DOHH2 (cell line): ENCODE results near the gene SLC6A3.

Experiments
- H3F3A ChIP-seq: fragments of 200-600 bp; sonication (generic), shearing (Covaris generic); 2 replicates; pipeline ENCODE4 v1.6.0; 2016; ENCODE audit warnings: antibody characterized with exemption, mild to moderate bottlenecking; ENCODE audit not compliant: control insufficient read depth, insufficient read depth
- H3K27ac ChIP-seq: fragments of 200-600 bp; sonication (generic); 2 replicates; pipeline ENCODE4 v1.5.1; 2014; ENCODE audit warnings: low read depth, mild to moderate bottlenecking, low read length, moderate library complexity
- H3K27me3 ChIP-seq: fragments of 200-600 bp; sonication (generic); 2 replicates; pipeline ENCODE4 v1.6.1; 2014; ENCODE audit warnings: mild to moderate bottlenecking, low read length, mixed read lengths; ENCODE audit not compliant: control insufficient read depth
- H3K36me3 ChIP-seq: fragments of 200-600 bp; sonication (generic); 2 replicates; pipeline ENCODE4 v1.6.1; 2014; ENCODE audit warnings: mild to moderate bottlenecking, low read length, moderate library complexity, mixed read lengths; ENCODE audit not compliant: control insufficient read depth
- H3K4me1 ChIP-seq: fragments of 200-600 bp; sonication (generic); 2 replicates; pipeline ENCODE4 v1.6.1; 2014; ENCODE audit warnings: mild to moderate bottlenecking, low read length, mixed read lengths; ENCODE audit not compliant: control insufficient read depth
- H3K4me2 ChIP-seq: fragments of 200-600 bp; sonication (generic); 2 replicates; pipeline ENCODE4 v1.6.0; 2014; ENCODE audit warnings: mild to moderate bottlenecking, low read length, moderate library complexity
- H3K4me3 ChIP-seq: fragments of 200-600 bp; sonication (generic); 2 replicates; pipeline ENCODE4 v1.5.1; 2014; ENCODE audit warnings: mild to moderate bottlenecking, low read length, mixed read lengths
- H3K79me2 ChIP-seq: fragments of 200-600 bp; sonication (generic); 2 replicates; pipeline ENCODE4 v1.6.1; 2014; ENCODE audit warnings: mild to moderate bottlenecking, low read length, mixed read lengths; ENCODE audit not compliant: control insufficient read depth
- H3K9me2 ChIP-seq: fragments of 200-600 bp; sonication (generic); replicated peaks from 2 replicates; pipeline ENCODE4 v1.6.1; 2014; ENCODE audit warnings: mild to moderate bottlenecking, low read length, mixed read lengths; ENCODE audit not compliant: control insufficient read depth
- H3K9me3 ChIP-seq: fragments of 200-600 bp; sonication (generic); 2 replicates; pipeline ENCODE4 v1.6.1; 2014; ENCODE audit warnings: antibody characterized with exemption, low read length, mixed read lengths; ENCODE audit not compliant: control insufficient read depth, insufficient read depth
- H4K20me1 ChIP-seq: fragments of 200-600 bp; sonication (generic); 2 replicates; pipeline ENCODE4 v1.6.0; 2014; ENCODE audit warnings: low read depth, mild to moderate bottlenecking, antibody characterized with exemption, low read length, moderate library complexity; ENCODE audit not compliant: control insufficient read depth, insufficient read depth
- EZH2phosphoT487 ChIP-seq: fragments of 200-600 bp; sonication (generic); IDR thresholded peaks from 2 replicates; pipeline ENCODE4 v1.6.1; 2017; ENCODE audit warnings: borderline replicate concordance, mild to moderate bottlenecking, antibody characterized with exemption, low read length, moderate library complexity, mixed read lengths
- TF ChIP-seq, protein P1 (sequence below): fragments of 200-600 bp; sonication (generic); IDR thresholded peaks from one replicate; pipeline ENCODE4 v1.5.1; 2014; ENCODE audit warnings: antibody characterized with exemption, mild to moderate bottlenecking, low read depth, low read length; ENCODE audit not compliant: poor library complexity, severe bottlenecking

SLC6A3 gene

GRCh38 chr5:1386274-1386717, 58.9 kb downstream of the SLC6A3 start:
- peak overlapping the region; percentile 84 for H3K4me3 ChIP-seq
- TF ChIP-seq, protein P1, sequence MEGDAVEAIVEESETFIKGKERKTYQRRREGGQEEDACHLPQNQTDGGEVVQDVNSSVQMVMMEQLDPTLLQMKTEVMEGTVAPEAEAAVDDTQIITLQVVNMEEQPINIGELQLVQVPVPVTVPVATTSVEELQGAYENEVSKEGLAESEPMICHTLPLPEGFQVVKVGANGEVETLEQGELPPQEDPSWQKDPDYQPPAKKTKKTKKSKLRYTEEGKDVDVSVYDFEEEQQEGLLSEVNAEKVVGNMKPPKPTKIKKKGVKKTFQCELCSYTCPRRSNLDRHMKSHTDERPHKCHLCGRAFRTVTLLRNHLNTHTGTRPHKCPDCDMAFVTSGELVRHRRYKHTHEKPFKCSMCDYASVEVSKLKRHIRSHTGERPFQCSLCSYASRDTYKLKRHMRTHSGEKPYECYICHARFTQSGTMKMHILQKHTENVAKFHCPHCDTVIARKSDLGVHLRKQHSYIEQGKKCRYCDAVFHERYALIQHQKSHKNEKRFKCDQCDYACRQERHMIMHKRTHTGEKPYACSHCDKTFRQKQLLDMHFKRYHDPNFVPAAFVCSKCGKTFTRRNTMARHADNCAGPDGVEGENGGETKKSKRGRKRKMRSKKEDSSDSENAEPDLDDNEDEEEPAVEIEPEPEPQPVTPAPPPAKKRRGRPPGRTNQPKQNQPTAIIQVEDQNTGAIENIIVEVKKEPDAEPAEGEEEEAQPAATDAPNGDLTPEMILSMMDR = no peak
- TF ChIP-seq EZH2phosphoT487 = no peak
- H3K36me3 ChIP-seq = no peaks in the 10 kb centered on the region
- peaks cover 5% of the 10 kb centered on the region for H3F3A ChIP-seq
- H3K27me3 ChIP-seq = no peaks in the 10 kb centered on the region
- no peaks in the 10 kb centered on the region for H3K9me2 ChIP-seq
- H3K9me3 ChIP-seq = no peaks in the 10 kb centered on the region
- no peaks in the 10 kb centered on the region for H3K79me2 ChIP-seq
- H4K20me1 ChIP-seq = no peaks in the 10 kb centered on the region
- H3K4me2 ChIP-seq = peak overlapping the region; percentile 86
- peaks cover 24% of the 10 kb centered on the region for H3K4me1 ChIP-seq
- peak overlapping the region; percentile 70 for H3K27ac ChIP-seq

- peaks cover 5% of the 10 kb centered on the region for H3F3A ChIP-seq
- no peaks in the 10 kb centered on the region for H3K9me2 ChIP-seq
- peak overlapping the region; percentile 84 for H3K4me3 ChIP-seq
- H3K27ac ChIP-seq = peak overlapping the region; percentile 70
- H3K27me3 ChIP-seq = no peaks in the 10 kb centered on the region
- TF ChIP-seq, protein P1 = no peak
- no peak for TF ChIP-seq EZH2phosphoT487
- H3K79me2 ChIP-seq = no peaks in the 10 kb centered on the region
- H4K20me1 ChIP-seq = no peaks in the 10 kb centered on the region
- H3K36me3 ChIP-seq = no peaks in the 10 kb centered on the region
- no peaks in the 10 kb centered on the region for H3K9me3 ChIP-seq
- H3K4me1 ChIP-seq = peaks cover 27% of the 10 kb centered on the region
- peak overlapping the region; percentile 86 for H3K4me2 ChIP-seq
Measured at GRCh38 chr5:1385395-1386273, 59.6 kb downstream of the SLC6A3 start.

DNA sequence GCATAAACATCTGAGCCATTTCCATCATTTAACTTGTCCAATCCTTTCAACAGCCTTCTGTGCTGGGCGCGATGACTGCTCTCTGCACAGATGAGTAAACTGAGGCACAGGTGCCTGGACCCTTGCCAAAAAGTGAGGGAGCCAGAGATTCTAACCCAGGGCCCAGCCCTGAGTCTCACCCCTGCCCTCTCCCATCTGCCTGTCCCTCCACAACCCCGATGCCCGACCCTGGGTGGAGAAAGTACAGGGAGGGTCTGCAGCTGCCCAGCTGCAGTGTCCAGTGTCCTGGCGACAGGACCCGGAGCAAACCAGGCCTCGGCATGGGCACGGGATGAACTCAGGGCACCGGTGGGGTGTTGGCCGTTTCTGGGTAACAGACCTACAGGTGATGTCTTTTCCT, 60.7 kb downstream of the SLC6A3 start:
- peaks cover 5% of the 10 kb centered on the region for H3F3A ChIP-seq
- no peaks in the 10 kb centered on the region for H3K9me2 ChIP-seq
- H3K4me2 ChIP-seq = no peak overlapping the region
- H3K79me2 ChIP-seq = no peaks in the 10 kb centered on the region
- no peaks in the 10 kb centered on the region for H4K20me1 ChIP-seq
- TF ChIP-seq, protein P1 = no peak
- TF ChIP-seq EZH2phosphoT487 = no peak
- H3K4me1 ChIP-seq = peaks cover 33% of the 10 kb centered on the region
- H3K9me3 ChIP-seq = peaks cover 7% of the 10 kb centered on the region; the same call in 1 of the 2 replicates
- H3K4me3 ChIP-seq = no peak overlapping the region
- H3K27me3 ChIP-seq = no peaks in the 10 kb centered on the region
- H3K36me3 ChIP-seq = no peaks in the 10 kb centered on the region
- no peak overlapping the region for H3K27ac ChIP-seq
